B cell (primary cell): ENCODE measurements around the gene CAB39L. TPM values are rescaled to one million over a fixed set of nuclear protein-coding genes. Genes with fewer than 3 reads are reported as not detected.

Experiments
- ATAC-seq: fragments of 200-7000 bp; cut with Tn5 transposase; one replicate; pipeline ENCODE4 v1.10.0; 2021; ENCODE audit warnings: low read depth, mild to moderate bottlenecking, moderate number of reproducible peaks, moderate library complexity
- CTCF ChIA-PET: fragments of 350-600 bp; sonication (Branson Sonifier 250); formaldehyde crosslinking; loops from one replicate; lab custom pipeline; 2021; ENCODE audit warnings: antibody characterized with exemption, inconsistent platforms; lab: Charles Lee
- POLR2A ChIA-PET: fragments of 350-600 bp; sonication (Branson Sonifier 250); formaldehyde crosslinking; loops from one replicate; lab custom pipeline; 2021; ENCODE audit warnings: antibody characterized with exemption; lab: Charles Lee
- DNase-seq: peaks from one replicate; pipeline ENCODE4 v3.0.0; 2013
- H2AFZ ChIP-seq: 2 replicates; pipeline ENCODE4 v1.6.1; 2012; ENCODE audit warnings: mild to moderate bottlenecking, low read depth, low read length; ENCODE audit not compliant: insufficient read depth, poor library complexity, severe bottlenecking
- H3K27ac ChIP-seq, 2 donors: 1 replicate in 1 of 2; 2 replicates in 1 of 2; pipeline ENCODE4 v1.5.1; 2012 to 2013; ENCODE audit warnings: low read length in 2 of 2, mild to moderate bottlenecking in 2 of 2, moderate library complexity in 1 of 2
- H3K27me3 ChIP-seq, 4 experiments: fragments of 200-600 bp in 1 of 4; sonication (generic) in 1 of 4; replicated peaks in 1 of 4; 1 replicate in 2 of 4; 2 replicates in 2 of 4; pipeline versions ENCODE4 v1.6.1 to v1.7.0; 2013 to 2016; ENCODE audit warnings: low read length in 3 of 4, mild to moderate bottlenecking in 2 of 4, mixed read lengths in 1 of 4, moderate library complexity in 1 of 4; ENCODE audit not compliant: insufficient read depth in 4 of 4, control insufficient read depth in 3 of 4; ENCODE audit errors: control extremely low read depth in 1 of 4
- H3K36me3 ChIP-seq, 2 experiments: replicated peaks in 1 of 2; 1 replicate in 1 of 2; 2 replicates in 1 of 2; pipeline versions ENCODE4 v1.6.1 to v1.7.1; 2013; ENCODE audit warnings: low read length in 1 of 2; ENCODE audit not compliant: insufficient read depth in 2 of 2, control insufficient read depth in 1 of 2; ENCODE audit errors: control extremely low read depth in 1 of 2, extremely low read depth in 1 of 2
- H3K4me1 ChIP-seq, 2 donors: fragments of 200-600 bp in 1 of 2; sonication (generic) in 1 of 2; 1 replicate in 1 of 2; 2 replicates in 1 of 2; pipeline versions ENCODE4 v1.5.1 to v1.6.1; 2013 to 2017; ENCODE audit warnings: low read length in 2 of 2; ENCODE audit not compliant: control insufficient read depth in 2 of 2, insufficient read depth in 2 of 2
- H3K4me2 ChIP-seq: replicated peaks from 2 replicates; pipeline ENCODE3; 2012; ENCODE audit warnings: mild to moderate bottlenecking, low read depth, low read length; ENCODE audit not compliant: poor library complexity, severe bottlenecking
- H3K4me3 ChIP-seq, 5 experiments: fragments of 200-600 bp in 1 of 5; sonication (generic) in 1 of 5; 1 replicate in 3 of 5; 2 replicates in 2 of 5; pipeline versions ENCODE4 v1.5.1 to v1.7.0; 2011 to 2016; ENCODE audit warnings: low read length in 4 of 5, mild to moderate bottlenecking in 4 of 5, low read depth in 2 of 5, control low read depth in 1 of 5, moderate library complexity in 1 of 5; ENCODE audit not compliant: insufficient read depth in 1 of 5; ENCODE audit errors: control extremely low read depth in 1 of 5, extremely low read depth in 1 of 5
- H3K79me2 ChIP-seq: fragments of 200-600 bp; sonication (generic); one replicate; pipeline ENCODE4 v1.6.0; 2016; ENCODE audit warnings: low read length; ENCODE audit not compliant: control insufficient read depth, insufficient read depth
- H3K9ac ChIP-seq: fragments of 200-600 bp; sonication (generic); 2 replicates; pipeline ENCODE4 v1.6.1; 2017; ENCODE audit warnings: mild to moderate bottlenecking, low read length, moderate library complexity
- H3K9me3 ChIP-seq, 3 donors: one replicate each; pipeline versions ENCODE4 v1.6.1 to v1.7.1; 2013; ENCODE audit warnings: low read length in 2 of 3; ENCODE audit not compliant: control insufficient read depth in 2 of 3, insufficient read depth in 1 of 3; ENCODE audit errors: control extremely low read depth in 1 of 3
- H4K20me1 ChIP-seq: 2 replicates; pipeline ENCODE4 v1.6.0; 2012; ENCODE audit warnings: mild to moderate bottlenecking, low read length; ENCODE audit not compliant: insufficient read depth, control insufficient read depth, poor library complexity, severe bottlenecking
- H3K27ac Mint-ChIP-seq: one replicate; pipeline ENCODE4 v1.8.0; 2021; ENCODE audit warnings: mixed read lengths
- H3K27me3 Mint-ChIP-seq: one replicate; pipeline ENCODE4 v1.8.0; 2021; ENCODE audit warnings: mixed read lengths
- H3K4me1 Mint-ChIP-seq: one replicate; pipeline ENCODE4 v1.8.0; 2021; ENCODE audit warnings: mixed read lengths
- H3K4me3 Mint-ChIP-seq: one replicate; pipeline ENCODE4 v1.8.0; 2021; ENCODE audit warnings: mixed read lengths
- H3K9me3 Mint-ChIP-seq: one replicate; pipeline ENCODE4 v1.8.0; 2022; ENCODE audit warnings: mixed read lengths; ENCODE audit not compliant: insufficient read depth
- EZH2 ChIP-seq: IDR thresholded peaks from 2 replicates; pipeline ENCODE4 v1.6.1; 2012; ENCODE audit warnings: borderline replicate concordance, low read depth, mild to moderate bottlenecking, moderate library complexity, low read length; ENCODE audit not compliant: insufficient read depth, poor library complexity, severe bottlenecking
- WGBS: methylation state at CpG from one replicate; pipeline ENCODE4 v1.1.5; 2013; ENCODE audit warnings: missing lambda C conversion rate; ENCODE audit not compliant: insufficient coverage; 5-methylcytosine and 5-hydroxymethylcytosine counted together
- intact Hi-C: fragments of 100-400 bp; cut with micrococcal nuclease; formaldehyde crosslinking; loops from one replicate; pipeline ENCODE4 v1.10.0; 2022
- polyA plus RNA-seq: library from polyadenylated mRNA; depleted of rRNA; stranded (reverse); fragments of >200 nt; gene quantifications from 2 replicates; pipeline ENCODE4 v1.2.3, GENCODE V29; 2012
- total RNA-seq, 2 donors: library from RNA; stranded (reverse); fragments of 120-200 nt in 1 of 2; gene quantifications; 1 replicate in 1 of 2; 2 replicates in 1 of 2; pipeline versions ENCODE4 v1.2.3 to v1.2.4, GENCODE V29; 2013 to 2022
- TF ChIP-seq, protein P1 (sequence below): fragments of 200-600 bp; IDR thresholded peaks from one replicate; pipeline ENCODE4 v1.8.0; 2022; ENCODE audit warnings: antibody characterized with exemption, mild to moderate bottlenecking

CAB39L gene
- total and polyA plus RNA-seq, 2 donors (not counting 1 experiment from before 2014, with no cell fraction given): 1.5 to 9.6 TPM

DNA sequence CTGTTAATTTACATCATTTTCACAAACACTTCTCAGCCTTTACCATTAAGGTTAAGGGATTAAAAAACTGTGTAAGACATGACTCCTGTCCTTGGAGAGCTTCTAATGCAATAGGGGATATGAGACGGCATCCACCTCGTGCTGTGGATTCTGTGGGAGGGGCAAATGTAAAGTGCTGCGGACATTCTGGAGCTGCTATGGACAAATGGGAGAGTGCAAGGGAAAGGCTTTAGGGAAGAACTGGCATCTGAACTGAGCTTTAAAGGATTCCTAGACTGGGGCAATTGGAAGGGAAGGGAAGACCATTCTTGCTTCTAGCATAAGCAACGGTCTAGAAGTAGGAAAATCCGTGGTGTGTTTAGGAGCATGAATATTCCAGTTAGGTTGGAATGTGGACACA is 164.8 kb downstream of the CAB39L start:
- peaks cover 0 to 8% of the 10 kb centered on the region in 2 experiments for H3K36me3 ChIP-seq
- H4K20me1 ChIP-seq: no peaks in the 10 kb centered on the region
- no peaks in the 10 kb centered on the region for H3K9me3 ChIP-seq
- Mint-ChIP-seq H3K27ac (no peak overlapping the region), H3K4me3 (no peak overlapping the region), H3K9me3 (no peaks in the 10 kb centered on the region), H3K4me1 (no peaks in the 10 kb centered on the region), H3K27me3 (no peaks in the 10 kb centered on the region)
- CTCF ChIA-PET: interaction anchor here (0.8 to 4.3 kb wide), 7 partner anchors 8 to 1959 kb away, joined by 3 to 20 read pairs (median 5); no protein-coding TSS in a partner anchor
- no peak for TF ChIP-seq EZH2
- TF ChIP-seq, protein P1, sequence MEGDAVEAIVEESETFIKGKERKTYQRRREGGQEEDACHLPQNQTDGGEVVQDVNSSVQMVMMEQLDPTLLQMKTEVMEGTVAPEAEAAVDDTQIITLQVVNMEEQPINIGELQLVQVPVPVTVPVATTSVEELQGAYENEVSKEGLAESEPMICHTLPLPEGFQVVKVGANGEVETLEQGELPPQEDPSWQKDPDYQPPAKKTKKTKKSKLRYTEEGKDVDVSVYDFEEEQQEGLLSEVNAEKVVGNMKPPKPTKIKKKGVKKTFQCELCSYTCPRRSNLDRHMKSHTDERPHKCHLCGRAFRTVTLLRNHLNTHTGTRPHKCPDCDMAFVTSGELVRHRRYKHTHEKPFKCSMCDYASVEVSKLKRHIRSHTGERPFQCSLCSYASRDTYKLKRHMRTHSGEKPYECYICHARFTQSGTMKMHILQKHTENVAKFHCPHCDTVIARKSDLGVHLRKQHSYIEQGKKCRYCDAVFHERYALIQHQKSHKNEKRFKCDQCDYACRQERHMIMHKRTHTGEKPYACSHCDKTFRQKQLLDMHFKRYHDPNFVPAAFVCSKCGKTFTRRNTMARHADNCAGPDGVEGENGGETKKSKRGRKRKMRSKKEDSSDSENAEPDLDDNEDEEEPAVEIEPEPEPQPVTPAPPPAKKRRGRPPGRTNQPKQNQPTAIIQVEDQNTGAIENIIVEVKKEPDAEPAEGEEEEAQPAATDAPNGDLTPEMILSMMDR: no peak
- no peak overlapping the region for H2AFZ ChIP-seq
- 98% methylated on average over 5 of the region's 5 CpGs for WGBS
- H3K4me1 ChIP-seq: no peaks in the 10 kb centered on the region
- ATAC-seq: no peak
- H3K4me3 ChIP-seq: no peak overlapping the region
- no peaks in the 10 kb centered on the region for H3K79me2 ChIP-seq
- intact Hi-C loops: no loop called here
- H3K4me2 ChIP-seq: no peak overlapping the region
- H3K9ac ChIP-seq: no peak overlapping the region
- no peak for DNase-seq
- no peak overlapping the region for H3K27ac ChIP-seq
- no peaks in the 10 kb centered on the region for H3K27me3 ChIP-seq
- POLR2A ChIA-PET: no interaction called here

DNA sequence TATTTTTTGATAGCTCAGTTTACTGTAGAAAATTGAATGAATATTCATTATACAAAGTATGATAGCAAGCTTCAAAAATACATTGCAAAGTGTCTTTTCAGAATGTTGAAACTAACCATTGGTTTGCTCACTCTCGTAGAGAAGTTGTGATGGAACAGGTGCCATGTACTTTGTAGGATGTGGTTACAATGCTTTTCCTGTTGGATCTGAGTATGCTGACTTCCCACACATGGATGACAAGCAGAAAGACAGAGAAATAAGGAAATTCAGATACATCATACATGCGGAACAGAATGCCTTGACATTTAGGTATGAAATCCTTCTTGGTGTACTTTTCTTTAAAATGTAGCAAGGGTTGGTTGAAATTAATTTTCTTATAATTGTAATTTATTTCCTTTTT is 165.7 kb downstream of the CAB39L start:
- CTCF ChIA-PET: interaction anchor here (1.3 to 4.3 kb wide), 4 partner anchors 20 to 330 kb away, joined by 4 to 20 read pairs (median 5); no protein-coding TSS in a partner anchor
- no peak overlapping the region for H3K4me3 Mint-ChIP-seq
- DNase-seq (no peak), ATAC-seq (no peak)
- Histone ChIP-seq H3K4me2 (no peak overlapping the region), H3K4me1 (no peaks in the 10 kb centered on the region), H3K9ac (no peak overlapping the region), H3K36me3 (peaks cover 0 to 8% of the 10 kb centered on the region in 2 experiments), H3K4me3 (no peak overlapping the region), H2AFZ (no peak overlapping the region), H3K27me3 (no peaks in the 10 kb centered on the region), H4K20me1 (no peaks in the 10 kb centered on the region), H3K9me3 (no peaks in the 10 kb centered on the region), H3K79me2 (no peaks in the 10 kb centered on the region), H3K27ac (no peak overlapping the region)
- POLR2A ChIA-PET: no interaction called here
- H3K27ac Mint-ChIP-seq: no peak overlapping the region
- H3K27me3 Mint-ChIP-seq: no peaks in the 10 kb centered on the region
- TF ChIP-seq EZH2: no peak
- TF ChIP-seq, protein P1: no peak
- WGBS: no CpG with 5 or more reads among the region's 2 CpGs
- H3K9me3 Mint-ChIP-seq: no peaks in the 10 kb centered on the region
- intact Hi-C loops: no loop called here
- no peaks in the 10 kb centered on the region for H3K4me1 Mint-ChIP-seq
